ENCODE data around the gene CC2D2A. TPM values are rescaled to one million over a fixed set of nuclear protein-coding genes. Genes with fewer than 3 reads are reported as not detected.

Gene CC2D2A
- total RNA-seq, 2 experiments from 2014 or later: not detected

DNA sequence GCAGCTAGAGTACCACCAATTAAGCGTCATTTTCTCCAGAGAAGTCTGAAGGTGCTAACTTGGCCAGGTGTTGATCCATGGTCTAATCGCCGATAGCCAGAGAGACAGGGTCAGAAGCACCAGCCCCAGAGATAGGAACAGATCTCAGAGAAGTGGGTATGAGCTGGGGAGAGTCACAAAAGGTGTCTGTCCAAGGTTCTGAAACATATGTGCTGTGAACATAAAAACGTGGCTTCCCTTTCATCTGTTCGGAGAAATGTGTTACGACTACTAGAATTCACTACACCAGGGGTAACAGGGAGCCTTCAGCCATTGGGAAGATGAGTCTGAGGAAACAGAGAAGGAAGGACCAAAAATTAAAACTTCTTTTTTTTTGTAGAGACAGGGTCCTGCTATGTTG lies 94.2 kb downstream of the CC2D2A start:
- CTCF ChIA-PET: no interaction called here
- no peaks in the 10 kb centered on the region for H3K9me3 Mint-ChIP-seq (ENCODE audit: low read depth)
- ATAC-seq: no peak
- H3K27ac Mint-ChIP-seq: no peak overlapping the region
- H3K4me1 Mint-ChIP-seq: no peaks in the 10 kb centered on the region
- no peak overlapping the region for H3K4me3 Mint-ChIP-seq
- no peaks in the 10 kb centered on the region for H3K36me3 Mint-ChIP-seq
- no peak for DNase-seq
- no peaks in the 10 kb centered on the region for H3K27me3 Mint-ChIP-seq

DNA sequence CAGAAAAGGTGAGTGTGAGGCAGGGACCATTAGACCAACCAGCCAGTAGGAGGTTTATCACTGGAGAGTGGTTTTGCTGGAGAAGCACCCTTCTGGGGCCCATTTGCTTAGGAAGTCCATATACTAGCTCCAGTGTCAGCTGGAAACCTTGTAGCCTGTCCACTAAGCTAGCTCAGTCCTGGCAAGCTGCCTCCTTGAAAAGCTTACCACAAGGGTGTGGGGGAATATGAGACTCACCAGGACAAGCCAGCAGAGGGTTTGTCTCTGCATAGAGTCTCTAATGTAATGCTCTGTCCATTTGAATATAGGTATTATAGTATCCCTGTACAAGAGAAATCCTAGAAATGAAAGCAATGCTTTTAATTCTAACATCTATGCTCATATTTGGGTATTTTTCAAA lies 99.1 kb downstream of the CC2D2A start:
- no peak for ATAC-seq
- H3K4me3 Mint-ChIP-seq: no peak overlapping the region
- H3K9me3 Mint-ChIP-seq (ENCODE audit: low read depth): no peaks in the 10 kb centered on the region
- H3K4me1 Mint-ChIP-seq: no peaks in the 10 kb centered on the region
- H3K27ac Mint-ChIP-seq: no peak overlapping the region
- H3K27me3 Mint-ChIP-seq: no peaks in the 10 kb centered on the region
- CTCF ChIA-PET: no interaction called here
- no peak for DNase-seq
- peaks cover 2% of the 10 kb centered on the region for H3K36me3 Mint-ChIP-seq

DNA sequence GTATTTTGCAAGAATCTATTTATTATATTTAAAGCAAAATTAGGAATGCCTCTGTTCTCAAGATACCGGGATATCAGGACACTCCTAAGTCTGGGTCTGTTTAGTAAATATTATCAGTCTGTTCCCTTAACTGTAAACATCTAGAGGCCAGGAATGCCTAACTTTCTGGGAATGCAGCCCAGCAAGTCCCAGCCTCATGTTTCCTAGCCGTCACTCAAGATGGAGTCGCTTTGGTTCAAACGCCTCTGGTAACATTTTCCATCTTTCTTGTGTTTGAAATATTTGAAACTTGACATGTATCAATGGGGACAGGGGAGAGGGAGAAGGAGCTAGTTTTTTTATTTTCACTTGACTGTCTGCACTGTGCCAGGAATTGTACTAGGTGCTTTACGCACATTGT lies 100.1 kb downstream of the CC2D2A start:
- H3K4me3 Mint-ChIP-seq: no peak overlapping the region
- CTCF ChIA-PET: no interaction called here
- no peaks in the 10 kb centered on the region for H3K27me3 Mint-ChIP-seq

DNA sequence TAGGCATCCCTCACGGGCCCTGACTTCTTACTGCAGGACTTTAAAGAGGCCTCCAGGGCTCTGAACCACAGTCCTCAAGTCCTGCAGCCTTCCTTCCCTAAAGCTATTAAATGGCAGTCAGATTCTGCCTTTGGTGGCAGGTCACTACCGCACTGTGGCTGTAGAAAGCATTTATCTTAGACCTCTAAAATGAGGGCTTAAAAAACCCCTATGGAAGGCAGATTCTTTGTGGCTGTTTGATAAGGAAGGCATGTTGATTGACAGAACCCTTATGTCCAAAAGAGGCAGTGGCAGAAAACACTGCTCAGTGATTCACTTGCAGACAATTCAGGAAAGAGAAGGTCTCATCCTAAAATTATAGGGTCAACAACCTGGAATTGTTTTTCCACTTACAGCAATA lies 106.3 kb downstream of the CC2D2A start:
- no peaks in the 10 kb centered on the region for H3K4me1 Mint-ChIP-seq
- H3K4me3 Mint-ChIP-seq: no peak overlapping the region
- no peak for DNase-seq
- no peaks in the 10 kb centered on the region for H3K36me3 Mint-ChIP-seq
- H3K27me3 Mint-ChIP-seq: no peaks in the 10 kb centered on the region
- H3K9me3 Mint-ChIP-seq (ENCODE audit: low read depth): no peaks in the 10 kb centered on the region
- CTCF ChIA-PET: no interaction called here
- no peak overlapping the region for H3K27ac Mint-ChIP-seq
- no peak for ATAC-seq

More for the DNA sequence above, 100.1 kb downstream of the CC2D2A start:
- ATAC-seq: no peak
- Mint-ChIP-seq H3K9me3 (ENCODE audit: low read depth) (no peaks in the 10 kb centered on the region), H3K36me3 (peaks cover 2% of the 10 kb centered on the region), H3K27ac (no peak overlapping the region), H3K4me1 (no peaks in the 10 kb centered on the region)
- no peak for DNase-seq

DNA sequence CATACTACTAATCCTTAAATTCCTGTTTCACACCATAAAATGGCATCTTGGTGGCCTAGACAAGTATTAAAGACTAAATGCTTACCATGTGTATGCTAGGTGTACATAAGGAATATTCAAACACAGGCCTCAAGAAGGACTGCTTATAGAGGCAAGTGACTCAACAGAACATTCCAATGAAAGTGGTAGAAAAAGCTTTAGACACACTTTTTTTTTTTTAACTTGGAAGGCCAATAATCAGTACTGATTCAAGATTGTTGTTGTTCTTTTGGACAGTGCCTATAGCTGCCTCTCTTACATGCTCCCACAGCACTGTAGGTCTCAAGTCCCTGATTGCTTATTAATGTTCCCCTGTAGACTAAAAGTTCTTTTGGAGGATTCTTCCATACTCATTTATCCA lies 107.8 kb downstream of the CC2D2A start:
- CTCF ChIA-PET: interaction anchor here (1.0 to 1.3 kb wide), 2 partner anchors 8 to 74 kb away, joined by 3 read pairs; no protein-coding TSS in a partner anchor
- DNase-seq (no peak), ATAC-seq (no peak)
- H3K4me3 Mint-ChIP-seq: no peak overlapping the region
- no peaks in the 10 kb centered on the region for H3K4me1 Mint-ChIP-seq
- H3K27me3 Mint-ChIP-seq: no peaks in the 10 kb centered on the region
- H3K36me3 Mint-ChIP-seq: no peaks in the 10 kb centered on the region
- H3K27ac Mint-ChIP-seq: no peak overlapping the region
- no peaks in the 10 kb centered on the region for H3K9me3 Mint-ChIP-seq (ENCODE audit: low read depth)

DNA sequence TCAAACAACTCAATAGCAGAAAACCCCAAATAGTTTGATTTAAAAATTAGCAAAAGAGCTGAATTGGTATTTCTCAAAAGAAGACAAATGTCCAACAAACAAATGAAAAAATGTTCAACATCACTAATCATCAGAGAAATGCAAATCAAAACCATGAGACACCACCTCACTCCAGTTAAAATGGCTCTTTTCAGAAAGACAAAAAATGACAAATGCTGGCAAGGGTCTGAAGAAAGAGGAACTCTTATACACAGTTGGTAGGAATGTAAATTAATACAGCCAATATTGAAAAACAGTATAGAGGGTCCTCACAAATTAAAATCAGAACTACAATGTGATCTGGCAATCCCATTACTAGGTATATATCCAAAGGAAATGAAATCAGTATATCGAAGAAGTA lies 115.1 kb downstream of the CC2D2A start:
- Mint-ChIP-seq H3K27me3 (no peaks in the 10 kb centered on the region), H3K36me3 (no peaks in the 10 kb centered on the region), H3K4me3 (no peak overlapping the region), H3K4me1 (no peaks in the 10 kb centered on the region), H3K27ac (no peak overlapping the region), H3K9me3 (ENCODE audit: low read depth) (no peaks in the 10 kb centered on the region)
- no peak for ATAC-seq
- CTCF ChIA-PET: no interaction called here
- no peak for DNase-seq

DNA sequence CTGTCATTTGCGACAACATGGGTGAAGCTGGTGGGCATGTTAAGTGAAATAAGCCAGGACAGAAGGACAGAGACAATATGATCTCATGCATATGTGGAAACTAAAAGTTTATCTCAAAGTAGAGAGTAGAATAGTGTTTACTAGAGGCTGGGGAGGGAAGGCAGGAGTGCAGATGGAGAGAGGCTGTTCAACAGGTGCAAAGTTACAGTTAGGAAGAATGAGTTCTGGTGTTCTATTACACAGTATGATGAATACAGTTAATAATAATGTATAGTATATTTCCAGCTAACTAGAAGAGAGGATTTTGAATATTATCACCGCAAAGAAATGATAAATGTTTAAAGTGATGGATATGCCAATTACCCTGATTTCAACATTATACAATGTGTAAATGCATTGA lies 115.6 kb downstream of the CC2D2A start:
- Mint-ChIP-seq H3K9me3 (ENCODE audit: low read depth) (no peaks in the 10 kb centered on the region), H3K27ac (no peak overlapping the region), H3K27me3 (no peaks in the 10 kb centered on the region), H3K4me1 (no peaks in the 10 kb centered on the region), H3K4me3 (no peak overlapping the region), H3K36me3 (no peaks in the 10 kb centered on the region)
- ATAC-seq: no peak
- CTCF ChIA-PET: interaction anchor here (1.0 kb wide), 1 partner anchor 8 kb away, joined by 3 read pairs; no protein-coding TSS in a partner anchor
- no peak for DNase-seq

DNA sequence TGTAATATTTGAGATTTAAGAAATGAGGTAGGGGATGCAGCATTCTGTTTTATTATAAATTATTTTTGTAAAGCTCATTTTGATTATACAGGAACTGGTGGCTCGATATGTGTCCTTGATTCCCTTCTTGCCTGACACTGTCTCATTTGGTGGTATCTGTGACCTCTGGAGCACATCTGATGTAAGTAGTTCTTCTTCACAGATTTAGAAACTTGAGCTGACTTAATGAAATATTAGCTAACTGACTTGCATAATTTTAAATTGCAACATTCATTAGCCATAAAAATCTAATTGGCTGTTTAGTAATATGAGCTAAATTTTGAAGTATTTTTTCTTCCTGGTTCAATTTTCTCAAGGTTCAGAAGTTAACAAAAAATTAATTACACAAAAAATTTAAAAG lies 116.4 kb downstream of the CC2D2A start:
- Mint-ChIP-seq H3K4me3 (no peak overlapping the region), H3K36me3 (no peaks in the 10 kb centered on the region), H3K9me3 (ENCODE audit: low read depth) (no peaks in the 10 kb centered on the region), H3K27me3 (no peaks in the 10 kb centered on the region), H3K4me1 (no peaks in the 10 kb centered on the region), H3K27ac (no peak overlapping the region)
- DNase-seq (no peak), ATAC-seq (no peak)
- CTCF ChIA-PET: interaction anchor here (1.0 kb wide), 1 partner anchor 9 kb away, joined by 3 read pairs; no protein-coding TSS in a partner anchor

DNA sequence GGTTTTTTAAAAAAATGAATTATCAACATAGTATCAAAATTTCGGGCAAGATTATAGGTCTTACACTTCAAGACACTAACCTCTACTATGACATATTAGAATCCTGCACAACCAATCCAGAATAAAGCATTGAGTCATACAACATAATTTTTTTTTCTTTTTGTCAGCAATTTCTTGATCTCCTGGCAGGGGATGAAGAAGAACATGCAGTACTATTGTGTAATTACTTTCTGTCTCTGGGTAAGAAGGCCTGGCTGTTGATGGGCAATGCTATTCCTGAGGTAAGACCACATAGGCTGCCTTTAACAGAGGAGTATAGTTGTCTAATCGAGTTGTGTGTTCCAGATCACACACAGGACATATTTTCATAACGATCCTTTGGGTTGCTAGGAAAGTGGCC lies 118.0 kb downstream of the CC2D2A start:
- H3K27me3 Mint-ChIP-seq: no peaks in the 10 kb centered on the region
- H3K9me3 Mint-ChIP-seq (ENCODE audit: low read depth): no peaks in the 10 kb centered on the region
- H3K27ac Mint-ChIP-seq: no peak overlapping the region
- no peak for ATAC-seq
- no peak overlapping the region for H3K4me3 Mint-ChIP-seq
- no peaks in the 10 kb centered on the region for H3K4me1 Mint-ChIP-seq
- no peaks in the 10 kb centered on the region for H3K36me3 Mint-ChIP-seq
- CTCF ChIA-PET: no interaction called here
- no peak for DNase-seq

GRCh38 chr4:15592799-15593198 lies 123.1 kb downstream of the CC2D2A start:
- Mint-ChIP-seq H3K27me3 (no peaks in the 10 kb centered on the region), H3K36me3 (peaks cover 1% of the 10 kb centered on the region), H3K9me3 (ENCODE audit: low read depth) (no peaks in the 10 kb centered on the region), H3K4me3 (no peak overlapping the region), H3K27ac (no peak overlapping the region), H3K4me1 (no peaks in the 10 kb centered on the region)
- DNase-seq (no peak), ATAC-seq (no peak)
- CTCF ChIA-PET: no interaction called here

DNA sequence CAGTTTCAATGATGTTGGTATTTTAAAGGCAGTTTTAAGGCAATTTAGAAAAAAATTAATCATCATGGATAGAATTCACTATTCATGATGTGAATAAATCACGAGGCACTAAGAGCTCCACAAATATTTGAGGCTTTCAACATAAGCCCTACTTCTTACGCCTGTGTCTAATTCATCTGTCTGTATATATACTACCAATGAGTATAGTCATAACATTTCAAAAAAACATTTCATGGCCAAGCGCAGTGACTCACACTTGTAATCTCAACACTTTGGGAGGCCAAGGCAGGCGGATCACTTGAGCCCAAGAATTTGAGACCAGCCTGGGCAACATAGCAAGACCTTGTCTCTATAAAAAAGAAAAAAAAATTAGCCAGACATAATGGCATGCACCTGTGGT lies 129.0 kb downstream of the CC2D2A start:
- Mint-ChIP-seq H3K4me3 (no peak overlapping the region), H3K27ac (no peak overlapping the region), H3K27me3 (no peaks in the 10 kb centered on the region), H3K36me3 (peaks cover 3% of the 10 kb centered on the region), H3K4me1 (no peaks in the 10 kb centered on the region), H3K9me3 (ENCODE audit: low read depth) (no peaks in the 10 kb centered on the region)
- DNase-seq (no peak), ATAC-seq (no peak)
- CTCF ChIA-PET: no interaction called here

- DNase-seq: no peak
- no peak overlapping the region for H3K4me3 Mint-ChIP-seq
- H3K4me1 Mint-ChIP-seq: no peaks in the 10 kb centered on the region
- peaks cover 6% of the 10 kb centered on the region for H3K36me3 Mint-ChIP-seq
- no peaks in the 10 kb centered on the region for H3K9me3 Mint-ChIP-seq (ENCODE audit: low read depth)
- no peak overlapping the region for H3K27ac Mint-ChIP-seq
- no peak for ATAC-seq
- H3K27me3 Mint-ChIP-seq: no peaks in the 10 kb centered on the region
- CTCF ChIA-PET: no interaction called here
These were observed 130.5 kb downstream of the CC2D2A start for GRCh38 chr4:15600176-15600575.

DNA sequence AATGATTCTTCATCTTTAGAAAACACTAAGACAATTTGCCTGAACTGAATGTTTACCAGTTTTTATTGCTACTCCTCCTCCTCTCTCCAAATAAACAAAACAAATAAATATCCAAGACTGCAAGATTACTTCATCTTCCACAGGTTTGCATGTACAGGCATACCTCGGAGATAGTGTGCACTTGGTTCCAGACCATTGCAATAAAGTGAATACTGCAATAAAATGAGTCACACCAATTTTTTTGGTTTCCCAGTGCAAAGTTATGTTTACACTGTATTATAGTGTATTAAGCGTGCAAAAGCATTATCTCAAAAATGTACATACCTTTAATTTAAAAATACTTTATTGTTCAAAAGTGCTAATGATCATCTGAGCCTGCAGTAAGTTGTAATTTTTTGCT lies 132.2 kb downstream of the CC2D2A start:
- no peak for DNase-seq
- CTCF ChIA-PET: no interaction called here
- Mint-ChIP-seq H3K27ac (no peak overlapping the region), H3K9me3 (ENCODE audit: low read depth) (no peaks in the 10 kb centered on the region), H3K27me3 (no peaks in the 10 kb centered on the region), H3K4me3 (no peak overlapping the region), H3K36me3 (peaks cover 8% of the 10 kb centered on the region), H3K4me1 (no peaks in the 10 kb centered on the region)
- no peak for ATAC-seq

GRCh38 chr4:15605537-15605936 lies 135.9 kb downstream of the CC2D2A start:
- H3K27ac Mint-ChIP-seq: no peak overlapping the region

GRCh38 chr4:15610855-15611254 lies 141.2 kb downstream of the CC2D2A start:
- ATAC-seq (no peak), DNase-seq (no peak)
- Mint-ChIP-seq H3K9me3 (ENCODE audit: low read depth) (no peaks in the 10 kb centered on the region), H3K36me3 (peaks cover 19% of the 10 kb centered on the region), H3K4me1 (no peaks in the 10 kb centered on the region), H3K27ac (no peak overlapping the region), H3K27me3 (no peaks in the 10 kb centered on the region), H3K4me3 (no peak overlapping the region)
- CTCF ChIA-PET: no interaction called here

More at GRCh38 chr4:15605537-15605936, 135.9 kb downstream of the CC2D2A start:
- DNase-seq (no peak), ATAC-seq (no peak)
- no peak overlapping the region for H3K4me3 Mint-ChIP-seq
- no peaks in the 10 kb centered on the region for H3K27me3 Mint-ChIP-seq
- H3K9me3 Mint-ChIP-seq (ENCODE audit: low read depth): no peaks in the 10 kb centered on the region
- CTCF ChIA-PET: no interaction called here
- H3K4me1 Mint-ChIP-seq: no peaks in the 10 kb centered on the region
- peaks cover 10% of the 10 kb centered on the region for H3K36me3 Mint-ChIP-seq

Data from activated CD8-positive, alpha-beta memory T cell treated with anti-CD3 and anti-CD28 coated beads, Interleukin-2, amount 10 ng/mL, durations not matched to agents 7 days and 5 days (primary cell).